Astrocyte of the cerebellum (primary cell): ENCODE measurements around the gene FAAH2.

ENCODE experiments used
- DNase-seq: peaks from one replicate; pipeline ENCODE4 v3.0.0-alpha.2; 2011; ENCODE audit warnings: low read depth
- H3K4me3 ChIP-seq: 2 replicates; pipeline ENCODE4 v1.5.1; 2011; ENCODE audit warnings: mild to moderate bottlenecking, low read depth, low read length, moderate library complexity
- in situ Hi-C: cut with HindIII; loops from 2 replicates; pipeline ENCODE4 v1.10.0; 2017; ENCODE audit warnings: low sequenced_read_pairs
- TF ChIP-seq, protein P1 (sequence below): IDR thresholded peaks from 2 replicates; pipeline ENCODE4 v1.5.1; 2012; ENCODE audit warnings: low read length, low read depth, moderate library complexity, mild to moderate bottlenecking; ENCODE audit errors: missing control alignments

FAAH2 gene

DNA sequence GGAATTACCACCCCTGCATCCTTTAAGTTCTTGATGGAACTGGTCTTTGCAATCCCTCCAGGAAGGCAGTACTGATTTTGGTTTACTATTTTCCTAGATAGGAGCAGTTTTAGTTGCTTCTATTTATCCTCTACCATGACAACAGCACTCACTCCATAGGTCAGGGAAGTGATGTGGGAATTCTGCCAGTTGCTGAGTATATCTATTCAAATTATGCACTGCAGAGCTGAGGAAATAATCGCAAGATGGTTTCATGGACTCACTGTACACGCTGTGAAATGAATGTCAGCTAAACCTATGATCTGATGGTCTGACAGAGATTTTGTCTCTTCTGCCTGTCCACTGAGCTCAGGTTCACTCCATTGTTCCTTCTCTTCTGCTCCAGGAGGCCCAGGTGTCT, 135.8 kb downstream of the FAAH2 start:
- H3K4me3 ChIP-seq, result no peak overlapping the region
- TF ChIP-seq, protein P1, sequence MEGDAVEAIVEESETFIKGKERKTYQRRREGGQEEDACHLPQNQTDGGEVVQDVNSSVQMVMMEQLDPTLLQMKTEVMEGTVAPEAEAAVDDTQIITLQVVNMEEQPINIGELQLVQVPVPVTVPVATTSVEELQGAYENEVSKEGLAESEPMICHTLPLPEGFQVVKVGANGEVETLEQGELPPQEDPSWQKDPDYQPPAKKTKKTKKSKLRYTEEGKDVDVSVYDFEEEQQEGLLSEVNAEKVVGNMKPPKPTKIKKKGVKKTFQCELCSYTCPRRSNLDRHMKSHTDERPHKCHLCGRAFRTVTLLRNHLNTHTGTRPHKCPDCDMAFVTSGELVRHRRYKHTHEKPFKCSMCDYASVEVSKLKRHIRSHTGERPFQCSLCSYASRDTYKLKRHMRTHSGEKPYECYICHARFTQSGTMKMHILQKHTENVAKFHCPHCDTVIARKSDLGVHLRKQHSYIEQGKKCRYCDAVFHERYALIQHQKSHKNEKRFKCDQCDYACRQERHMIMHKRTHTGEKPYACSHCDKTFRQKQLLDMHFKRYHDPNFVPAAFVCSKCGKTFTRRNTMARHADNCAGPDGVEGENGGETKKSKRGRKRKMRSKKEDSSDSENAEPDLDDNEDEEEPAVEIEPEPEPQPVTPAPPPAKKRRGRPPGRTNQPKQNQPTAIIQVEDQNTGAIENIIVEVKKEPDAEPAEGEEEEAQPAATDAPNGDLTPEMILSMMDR, result no peak
- in situ Hi-C loops, result no loop called here
- DNase-seq, result no peak

DNA sequence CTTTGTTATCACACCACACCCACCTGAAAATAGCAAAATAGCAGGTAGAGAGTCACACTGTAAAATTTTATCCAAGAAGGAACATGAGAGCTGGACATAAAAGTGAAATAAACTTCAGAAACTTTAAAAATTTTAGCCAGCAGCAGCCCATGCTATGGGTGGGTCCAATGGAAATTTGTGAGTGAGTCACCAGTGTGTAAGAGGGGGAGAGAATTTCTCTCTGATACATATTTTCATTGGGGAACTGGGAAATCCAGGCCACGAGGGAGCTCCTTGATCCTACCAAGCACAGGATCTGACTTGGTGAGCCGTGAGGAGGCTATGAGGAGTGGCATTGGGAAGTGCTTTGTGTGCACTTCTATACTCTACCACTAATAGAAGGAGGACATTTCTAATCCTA, 136.3 kb downstream of the FAAH2 start:
- no peak overlapping the region for H3K4me3 ChIP-seq
- TF ChIP-seq, protein P1, result no peak
- in situ Hi-C loops, result no loop called here
- no peak for DNase-seq

DNA sequence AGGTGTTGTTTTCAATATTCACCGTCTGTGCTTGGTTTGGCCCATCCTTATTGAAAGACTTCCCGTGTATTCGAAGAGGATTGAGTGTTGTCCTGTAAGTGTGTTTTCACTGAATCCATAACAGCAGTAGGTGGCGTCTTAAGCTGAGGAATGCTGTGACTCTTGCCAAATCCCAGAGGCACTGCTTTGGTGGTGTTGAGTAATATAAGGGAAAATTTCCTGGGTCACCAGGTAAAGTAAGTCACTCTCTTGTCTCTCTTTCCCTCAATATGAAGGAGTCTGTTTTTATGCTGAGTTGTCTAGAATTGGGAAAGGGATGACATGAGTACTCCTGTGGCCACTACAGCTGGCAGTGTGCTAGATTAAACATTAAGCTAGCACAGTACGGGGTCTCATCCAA, 158.6 kb downstream of the FAAH2 start:
- TF ChIP-seq, protein P1, result no peak
- in situ Hi-C loops, result no loop called here
- no peak for DNase-seq
- H3K4me3 ChIP-seq, result no peak overlapping the region

DNA sequence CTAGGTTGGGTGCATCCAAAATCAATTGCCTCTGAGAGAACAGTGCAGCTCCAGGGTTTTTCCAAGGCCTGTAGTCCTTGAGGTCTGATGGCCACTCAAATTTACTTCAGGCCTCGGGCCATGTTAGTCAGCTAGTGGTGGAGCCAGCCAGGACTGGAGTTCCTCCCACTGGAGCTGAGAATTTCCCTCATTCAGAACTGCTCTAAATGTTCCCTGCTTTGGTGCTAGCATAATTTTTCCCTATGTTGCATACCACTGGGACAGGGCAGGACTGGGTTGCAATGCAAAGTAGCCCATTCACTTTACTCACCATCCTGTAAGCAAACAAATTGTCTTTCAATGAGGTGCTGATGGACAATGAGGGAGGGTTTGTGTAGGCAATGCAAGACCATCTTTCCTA, 159.3 kb downstream of the FAAH2 start:
- DNase-seq, result no peak
- TF ChIP-seq, protein P1, result no peak
- in situ Hi-C loops, result no loop called here
- no peak overlapping the region for H3K4me3 ChIP-seq

DNA sequence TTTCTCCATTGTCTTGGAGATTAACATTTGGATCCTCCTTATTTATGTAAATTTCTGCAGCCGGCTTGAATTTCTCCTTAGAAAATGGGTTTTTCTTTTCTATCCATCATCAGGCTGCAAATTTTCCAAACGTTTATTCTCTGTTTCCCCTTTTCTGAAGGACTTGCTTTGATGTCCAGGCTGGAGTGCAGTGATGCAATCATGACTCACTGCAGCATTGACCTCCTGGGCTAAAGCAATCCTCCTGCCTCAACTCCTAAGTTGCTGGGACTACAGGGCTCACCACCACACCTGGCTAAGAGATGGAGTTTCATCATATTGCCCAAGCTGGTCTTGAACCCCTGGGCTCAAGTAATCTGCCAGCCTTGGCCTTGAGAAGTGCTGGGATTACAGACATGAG, 161.3 kb downstream of the FAAH2 start:
- no peak overlapping the region for H3K4me3 ChIP-seq
- in situ Hi-C loops, result no loop called here
- no peak for DNase-seq
- TF ChIP-seq, protein P1, result no peak

DNA sequence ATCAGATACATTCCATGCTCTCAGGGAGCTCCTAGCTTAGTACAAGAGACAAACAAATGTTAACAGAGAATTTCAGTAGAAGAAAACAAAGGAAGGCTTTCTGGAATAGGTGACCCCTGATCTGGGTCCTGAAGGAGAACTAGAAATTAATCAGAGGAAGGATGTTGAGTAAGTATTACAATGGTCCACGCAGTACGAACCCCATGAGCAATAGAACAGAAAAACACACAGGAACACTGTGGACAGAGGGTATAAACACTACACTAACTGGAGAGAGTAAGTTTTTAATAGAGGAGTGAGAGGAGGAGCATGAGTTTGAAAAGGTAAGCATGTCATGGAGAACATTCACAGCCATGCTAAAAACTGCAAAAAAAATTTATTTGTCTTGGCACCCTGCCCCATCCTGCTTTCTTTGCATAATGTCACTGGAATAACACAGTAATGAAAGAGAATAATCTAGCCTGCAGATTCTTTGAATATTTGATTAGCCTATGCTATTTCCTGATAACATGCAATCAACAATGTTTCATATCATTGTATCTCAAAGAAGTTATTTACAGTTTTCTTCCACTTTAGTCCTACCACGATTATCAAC, 165.0 kb downstream of the FAAH2 start:
- in situ Hi-C loops, result no loop called here

More for the DNA sequence above, 165.0 kb downstream of the FAAH2 start:
- DNase-seq, result no peak
- TF ChIP-seq, protein P1, result no peak
- no peak overlapping the region for H3K4me3 ChIP-seq
